ENCODE measurements around the gene TKFC. TPM values are rescaled to one million over a fixed set of nuclear protein-coding genes. Genes with fewer than 3 reads are reported as not detected.

Gene TKFC
- total and polyA plus RNA-seq, 9 of the 15 experiments (the other 6 are each of a cell fraction or from before 2014, with no cell fraction given) = 2.0 to 61.7 (median 28.5) TPM

DNA sequence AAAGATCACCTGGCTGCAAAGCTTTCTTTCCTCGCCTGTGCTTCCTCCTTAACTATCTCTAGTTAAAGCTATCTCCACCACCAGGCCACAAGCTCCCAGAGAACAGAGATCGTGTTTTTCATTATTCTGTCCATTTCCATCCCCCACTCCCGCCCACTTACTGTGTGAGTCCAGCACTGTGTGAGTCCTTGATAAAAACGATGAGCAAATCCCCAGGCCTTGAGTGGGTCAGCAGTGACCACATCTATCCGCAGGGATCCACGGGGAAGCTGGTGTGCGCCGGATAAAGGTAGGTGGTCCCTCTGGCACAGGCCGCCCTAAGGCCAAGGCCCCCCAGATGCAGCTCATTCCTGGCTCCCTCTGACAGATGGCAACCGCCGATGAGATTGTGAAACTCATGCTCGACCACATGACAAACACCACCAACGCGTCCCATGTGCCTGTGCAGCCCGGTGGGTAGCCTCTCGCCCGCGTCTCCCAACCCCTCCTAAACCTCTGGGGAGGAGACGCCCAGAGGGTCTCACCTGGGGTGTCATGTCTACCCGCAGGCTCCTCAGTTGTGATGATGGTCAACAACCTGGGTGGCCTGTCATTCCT is 9.3 kb downstream of the TKFC start (continued):
- TF ChIP-seq, protein P1, sequence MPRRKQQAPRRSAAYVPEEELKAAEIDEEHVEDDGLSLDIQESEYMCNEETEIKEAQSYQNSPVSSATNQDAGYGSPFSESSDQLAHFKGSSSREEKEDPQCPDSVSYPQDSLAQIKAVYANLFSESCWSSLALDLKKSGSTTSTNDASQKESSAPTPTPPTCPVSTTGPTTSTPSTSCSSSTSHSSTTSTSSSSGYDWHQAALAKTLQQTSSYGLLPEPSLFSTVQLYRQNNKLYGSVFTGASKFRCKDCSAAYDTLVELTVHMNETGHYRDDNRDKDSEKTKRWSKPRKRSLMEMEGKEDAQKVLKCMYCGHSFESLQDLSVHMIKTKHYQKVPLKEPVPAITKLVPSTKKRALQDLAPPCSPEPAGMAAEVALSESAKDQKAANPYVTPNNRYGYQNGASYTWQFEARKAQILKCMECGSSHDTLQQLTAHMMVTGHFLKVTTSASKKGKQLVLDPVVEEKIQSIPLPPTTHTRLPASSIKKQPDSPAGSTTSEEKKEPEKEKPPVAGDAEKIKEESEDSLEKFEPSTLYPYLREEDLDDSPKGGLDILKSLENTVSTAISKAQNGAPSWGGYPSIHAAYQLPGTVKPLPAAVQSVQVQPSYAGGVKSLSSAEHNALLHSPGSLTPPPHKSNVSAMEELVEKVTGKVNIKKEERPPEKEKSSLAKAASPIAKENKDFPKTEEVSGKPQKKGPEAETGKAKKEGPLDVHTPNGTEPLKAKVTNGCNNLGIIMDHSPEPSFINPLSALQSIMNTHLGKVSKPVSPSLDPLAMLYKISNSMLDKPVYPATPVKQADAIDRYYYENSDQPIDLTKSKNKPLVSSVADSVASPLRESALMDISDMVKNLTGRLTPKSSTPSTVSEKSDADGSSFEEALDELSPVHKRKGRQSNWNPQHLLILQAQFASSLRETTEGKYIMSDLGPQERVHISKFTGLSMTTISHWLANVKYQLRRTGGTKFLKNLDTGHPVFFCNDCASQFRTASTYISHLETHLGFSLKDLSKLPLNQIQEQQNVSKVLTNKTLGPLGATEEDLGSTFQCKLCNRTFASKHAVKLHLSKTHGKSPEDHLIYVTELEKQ (CRISPR knock-in tag; IDR thresholded peaks at IDR 0.05) = no peak
- TF ChIP-seq ZBED1 (IDR thresholded peaks at IDR 0.05) = peak; percentile 82; the same call in 1 of the 2 replicates
- TF ChIP-seq RFX5 (IDR thresholded peaks at IDR 0.05; ENCODE audit: low read depth, low read length) = no peak
- 0 out of 2 replicates have a peak, but pooled peaks have one; percentile 40 for TF ChIP-seq CBFB (CRISPR knock-in tag; IDR thresholded peaks at IDR 0.05)
- peak; percentile 69; the same call in 1 of the 2 replicates for TF ChIP-seq FOXM1 (IDR thresholded peaks at IDR 0.05; ENCODE audit: low read depth)
- TF ChIP-seq FOXM1 (CRISPR knock-in tag; IDR thresholded peaks at IDR 0.05; ENCODE audit: low read depth) = no peak
- peak; percentile 95 for TF ChIP-seq NCOR1 (IDR thresholded peaks at IDR 0.05)
- no peak for TF ChIP-seq ZNF311 (CRISPR knock-in tag; IDR thresholded peaks at IDR 0.05)
- no peak for TF ChIP-seq SRSF3 (IDR thresholded peaks at IDR 0.05; ENCODE audit: insufficient read depth, low read length)
- TF ChIP-seq TSC22D4 (tag; IDR thresholded peaks at IDR 0.05) = no peak
- no peak for TF ChIP-seq FOSL1 (tag; conservative IDR thresholded peaks at IDR 0.05)
- TF ChIP-seq, protein P2, sequence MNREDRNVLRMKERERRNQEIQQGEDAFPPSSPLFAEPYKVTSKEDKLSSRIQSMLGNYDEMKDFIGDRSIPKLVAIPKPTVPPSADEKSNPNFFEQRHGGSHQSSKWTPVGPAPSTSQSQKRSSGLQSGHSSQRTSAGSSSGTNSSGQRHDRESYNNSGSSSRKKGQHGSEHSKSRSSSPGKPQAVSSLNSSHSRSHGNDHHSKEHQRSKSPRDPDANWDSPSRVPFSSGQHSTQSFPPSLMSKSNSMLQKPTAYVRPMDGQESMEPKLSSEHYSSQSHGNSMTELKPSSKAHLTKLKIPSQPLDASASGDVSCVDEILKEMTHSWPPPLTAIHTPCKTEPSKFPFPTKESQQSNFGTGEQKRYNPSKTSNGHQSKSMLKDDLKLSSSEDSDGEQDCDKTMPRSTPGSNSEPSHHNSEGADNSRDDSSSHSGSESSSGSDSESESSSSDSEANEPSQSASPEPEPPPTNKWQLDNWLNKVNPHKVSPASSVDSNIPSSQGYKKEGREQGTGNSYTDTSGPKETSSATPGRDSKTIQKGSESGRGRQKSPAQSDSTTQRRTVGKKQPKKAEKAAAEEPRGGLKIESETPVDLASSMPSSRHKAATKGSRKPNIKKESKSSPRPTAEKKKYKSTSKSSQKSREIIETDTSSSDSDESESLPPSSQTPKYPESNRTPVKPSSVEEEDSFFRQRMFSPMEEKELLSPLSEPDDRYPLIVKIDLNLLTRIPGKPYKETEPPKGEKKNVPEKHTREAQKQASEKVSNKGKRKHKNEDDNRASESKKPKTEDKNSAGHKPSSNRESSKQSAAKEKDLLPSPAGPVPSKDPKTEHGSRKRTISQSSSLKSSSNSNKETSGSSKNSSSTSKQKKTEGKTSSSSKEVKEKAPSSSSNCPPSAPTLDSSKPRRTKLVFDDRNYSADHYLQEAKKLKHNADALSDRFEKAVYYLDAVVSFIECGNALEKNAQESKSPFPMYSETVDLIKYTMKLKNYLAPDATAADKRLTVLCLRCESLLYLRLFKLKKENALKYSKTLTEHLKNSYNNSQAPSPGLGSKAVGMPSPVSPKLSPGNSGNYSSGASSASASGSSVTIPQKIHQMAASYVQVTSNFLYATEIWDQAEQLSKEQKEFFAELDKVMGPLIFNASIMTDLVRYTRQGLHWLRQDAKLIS (CRISPR knock-in tag; IDR thresholded peaks at IDR 0.05) = no peak
- no peak for TF ChIP-seq ZFP36 (IDR thresholded peaks at IDR 0.05; ENCODE audit: low read depth, low read length, partially characterized antibody)
- TF ChIP-seq, protein P3, sequence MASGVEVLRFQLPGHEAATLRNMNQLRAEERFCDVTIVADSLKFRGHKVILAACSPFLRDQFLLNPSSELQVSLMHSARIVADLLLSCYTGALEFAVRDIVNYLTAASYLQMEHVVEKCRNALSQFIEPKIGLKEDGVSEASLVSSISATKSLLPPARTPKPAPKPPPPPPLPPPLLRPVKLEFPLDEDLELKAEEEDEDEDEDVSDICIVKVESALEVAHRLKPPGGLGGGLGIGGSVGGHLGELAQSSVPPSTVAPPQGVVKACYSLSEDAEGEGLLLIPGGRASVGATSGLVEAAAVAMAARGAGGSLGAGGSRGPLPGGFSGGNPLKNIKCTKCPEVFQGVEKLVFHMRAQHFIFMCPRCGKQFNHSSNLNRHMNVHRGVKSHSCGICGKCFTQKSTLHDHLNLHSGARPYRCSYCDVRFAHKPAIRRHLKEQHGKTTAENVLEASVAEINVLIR (CRISPR knock-in tag; IDR thresholded peaks at IDR 0.05) = no peak
- no peak for TF ChIP-seq YY1 (IDR thresholded peaks at IDR 0.05; ENCODE audit: borderline replicate concordance in 1 of 3, control insufficient read depth in 1 of 3, extremely low read depth in 1 of 3, insufficient read depth in 3 of 3, insufficient read length in 1 of 3, insufficient replicate concordance in 2 of 3, low read depth in 1 of 3, low read length in 2 of 3)
- TF ChIP-seq NFE2 (IDR thresholded peaks at IDR 0.05; ENCODE audit: low read depth) = 0 out of 2 replicates have a peak, but pooled peaks have one; percentile 3
- TF ChIP-seq FOXJ3 (CRISPR knock-in tag; IDR thresholded peaks at IDR 0.05) = no peak

All from K562 (cell line).